ES-I3 (cell line): ENCODE measurements around the gene SYDE1.

Experiments
- H3K36me3 ChIP-seq: 2 replicates; pipeline ENCODE4 v1.6.1; 2013; ENCODE audit warnings: mild to moderate bottlenecking, low read length, control low read depth, moderate library complexity; ENCODE audit not compliant: insufficient read depth
- H3K4me1 ChIP-seq: 2 replicates; pipeline ENCODE4 v1.6.1; 2013; ENCODE audit warnings: mild to moderate bottlenecking, control low read depth, low read length; ENCODE audit not compliant: insufficient read depth
- H3K9ac ChIP-seq: 2 replicates; pipeline ENCODE4 v1.6.1; 2013; ENCODE audit warnings: low read depth, mild to moderate bottlenecking, low read length, moderate library complexity
- H3K9me3 ChIP-seq: 2 replicates; pipeline ENCODE4 v1.6.1; 2013; ENCODE audit warnings: mild to moderate bottlenecking, low read length, moderate library complexity; ENCODE audit not compliant: control insufficient read depth, insufficient read depth

Gene SYDE1

DNA sequence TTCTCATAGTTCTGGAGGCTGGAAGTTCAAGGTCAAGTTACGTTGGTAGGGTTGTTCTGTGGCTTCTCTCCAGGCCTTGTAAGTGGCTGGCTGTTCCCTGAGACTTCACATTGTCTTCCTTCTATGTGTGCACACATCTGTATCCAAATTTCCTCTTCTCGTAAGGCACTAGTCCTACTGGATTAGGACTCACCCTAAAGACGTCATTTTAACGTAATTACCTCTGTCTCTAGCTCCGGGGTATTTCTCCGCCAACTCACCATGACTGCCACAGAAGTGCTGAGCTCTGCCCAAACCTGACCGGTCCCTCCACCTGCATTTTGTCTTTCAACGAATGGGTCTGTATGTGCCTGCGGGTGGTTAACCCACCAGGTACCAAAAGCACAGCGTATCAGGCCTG lies 8.7 kb upstream of the SYDE1 start:
- H3K9ac ChIP-seq: no peak overlapping the region
- no peaks in the 10 kb centered on the region for H3K4me1 ChIP-seq
- H3K9me3 ChIP-seq: peaks cover 4% of the 10 kb centered on the region; the same call in 1 of the 2 replicates
- H3K36me3 ChIP-seq: no peaks in the 10 kb centered on the region

- Histone ChIP-seq H3K9me3 (peaks cover 4% of the 10 kb centered on the region; the same call in 1 of the 2 replicates), H3K9ac (no peak overlapping the region)
These were observed 8.1 kb upstream of the SYDE1 start for GRCh38 chr19:15099017-15099582.

DNA sequence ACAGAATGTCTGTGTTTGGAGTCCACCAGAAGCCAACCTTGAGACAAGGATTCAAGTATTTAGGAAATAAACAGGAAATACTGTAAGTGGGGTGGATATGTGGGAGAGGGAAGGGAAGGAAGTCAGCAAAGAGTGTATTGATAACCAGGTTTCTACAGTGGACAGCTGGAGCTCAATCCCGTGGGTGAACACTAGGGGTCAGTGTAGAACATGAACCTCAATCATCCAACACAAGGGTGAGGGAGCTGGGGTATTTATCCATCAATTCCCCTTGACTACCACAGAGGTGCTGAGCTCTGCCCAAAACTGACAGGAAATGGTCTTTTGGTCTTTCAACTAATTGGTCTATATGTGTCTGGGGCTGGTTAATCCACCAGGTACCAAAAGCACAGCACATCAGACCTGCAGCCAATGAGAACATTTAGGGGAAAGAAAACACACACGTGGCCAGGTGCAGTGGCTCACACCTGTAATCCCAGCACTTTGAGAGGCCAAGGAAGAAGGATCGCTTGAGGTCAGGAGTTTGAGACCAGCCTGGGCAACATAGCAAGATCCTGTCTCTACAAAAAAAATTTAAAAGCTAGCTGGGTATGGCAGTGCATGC lies 5.6 kb upstream of the SYDE1 start:
- Histone ChIP-seq H3K9ac (no peak overlapping the region), H3K4me1 (no peaks in the 10 kb centered on the region), H3K9me3 (peaks cover 4% of the 10 kb centered on the region), H3K36me3 (no peaks in the 10 kb centered on the region)

More at GRCh38 chr19:15099017-15099582, 8.1 kb upstream of the SYDE1 start:
- H3K4me1 ChIP-seq: no peaks in the 10 kb centered on the region
- no peaks in the 10 kb centered on the region for H3K36me3 ChIP-seq

- peaks cover 4% of the 10 kb centered on the region for H3K9me3 ChIP-seq
- no peak overlapping the region for H3K9ac ChIP-seq
- H3K36me3 ChIP-seq: no peaks in the 10 kb centered on the region
- H3K4me1 ChIP-seq: no peaks in the 10 kb centered on the region; the same call in 1 of the 2 replicates
These were observed 3.2 kb upstream of the SYDE1 start for GRCh38 chr19:15104003-15104402.

GRCh38 chr19:15104411-15104810 lies 2.8 kb upstream of the SYDE1 start:
- H3K9ac ChIP-seq: no peak overlapping the region
- H3K36me3 ChIP-seq: no peaks in the 10 kb centered on the region
- no peaks in the 10 kb centered on the region; the same call in 1 of the 2 replicates for H3K4me1 ChIP-seq
- peaks cover 4% of the 10 kb centered on the region for H3K9me3 ChIP-seq

DNA sequence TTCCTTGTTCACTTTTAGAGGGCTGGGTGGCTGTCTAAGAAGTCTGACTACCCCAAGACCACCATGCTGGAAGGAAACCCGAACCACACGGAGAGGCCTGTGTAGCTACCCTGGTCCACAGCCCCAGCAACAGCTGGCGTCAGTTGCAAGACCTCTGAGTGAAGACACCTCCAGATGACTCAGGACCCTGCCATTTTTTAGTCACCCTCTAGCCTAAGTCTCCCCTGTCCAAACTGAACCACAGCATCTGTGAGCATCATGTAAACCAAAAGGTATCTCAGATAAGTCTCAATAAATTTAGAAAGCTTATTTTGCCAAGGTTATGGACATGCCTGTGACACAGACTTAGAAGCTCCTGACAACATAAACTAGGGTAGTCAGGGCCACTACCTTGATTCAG lies 2.2 kb upstream of the SYDE1 start:
- Histone ChIP-seq H3K9ac (no peak overlapping the region), H3K36me3 (no peaks in the 10 kb centered on the region), H3K4me1 (no peaks in the 10 kb centered on the region; the same call in 1 of the 2 replicates)

DNA sequence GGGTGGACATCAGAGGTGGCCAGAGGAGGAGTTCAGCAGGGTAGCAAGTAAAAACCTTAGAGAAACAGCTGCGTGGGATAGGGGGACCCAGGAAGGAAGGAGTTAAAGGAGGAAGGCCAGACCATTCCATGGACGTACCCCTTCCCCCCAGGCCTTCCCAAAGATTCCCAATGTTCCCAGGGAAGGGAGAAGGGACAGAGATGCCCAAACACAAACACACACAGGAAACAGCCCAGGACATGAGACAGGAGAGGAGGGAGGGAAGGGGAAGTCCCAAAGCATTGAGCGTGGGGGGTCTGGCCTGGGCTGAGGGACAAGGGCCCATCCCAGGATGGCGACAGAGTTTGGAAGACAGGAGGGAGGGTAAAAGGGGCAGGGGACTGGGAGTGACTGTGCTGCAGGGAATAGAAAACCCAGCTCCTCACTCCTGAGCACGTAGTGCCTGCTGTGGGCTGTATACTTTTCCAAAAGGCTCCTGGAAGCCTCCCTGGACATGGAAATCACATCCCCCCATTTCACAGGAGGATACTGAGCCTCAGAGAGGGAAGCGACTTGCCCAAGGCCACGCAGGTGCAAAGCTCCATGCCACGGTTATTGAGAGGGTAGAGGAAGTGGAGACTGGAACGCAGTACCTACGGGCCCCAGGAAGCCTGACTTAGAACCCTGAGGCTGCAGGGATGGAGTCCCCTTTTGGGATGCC lies 1.1 kb downstream of the SYDE1 start:
- Histone ChIP-seq H3K4me1 (no peaks in the 10 kb centered on the region; the same call in 1 of the 2 replicates), H3K9me3 (no peaks in the 10 kb centered on the region; the same call in none of the 2 replicates), H3K9ac (peak overlapping the region; percentile 82; the same call in 1 of the 2 replicates), H3K36me3 (peaks cover 12% of the 10 kb centered on the region; the same call in 1 of the 2 replicates)

More for the DNA sequence above, 2.2 kb upstream of the SYDE1 start:
- H3K9me3 ChIP-seq: peaks cover 4% of the 10 kb centered on the region

GRCh38 chr19:15108845-15109767 lies 1.9 kb downstream of the SYDE1 start:
- peaks cover 12% of the 10 kb centered on the region for H3K36me3 ChIP-seq

DNA sequence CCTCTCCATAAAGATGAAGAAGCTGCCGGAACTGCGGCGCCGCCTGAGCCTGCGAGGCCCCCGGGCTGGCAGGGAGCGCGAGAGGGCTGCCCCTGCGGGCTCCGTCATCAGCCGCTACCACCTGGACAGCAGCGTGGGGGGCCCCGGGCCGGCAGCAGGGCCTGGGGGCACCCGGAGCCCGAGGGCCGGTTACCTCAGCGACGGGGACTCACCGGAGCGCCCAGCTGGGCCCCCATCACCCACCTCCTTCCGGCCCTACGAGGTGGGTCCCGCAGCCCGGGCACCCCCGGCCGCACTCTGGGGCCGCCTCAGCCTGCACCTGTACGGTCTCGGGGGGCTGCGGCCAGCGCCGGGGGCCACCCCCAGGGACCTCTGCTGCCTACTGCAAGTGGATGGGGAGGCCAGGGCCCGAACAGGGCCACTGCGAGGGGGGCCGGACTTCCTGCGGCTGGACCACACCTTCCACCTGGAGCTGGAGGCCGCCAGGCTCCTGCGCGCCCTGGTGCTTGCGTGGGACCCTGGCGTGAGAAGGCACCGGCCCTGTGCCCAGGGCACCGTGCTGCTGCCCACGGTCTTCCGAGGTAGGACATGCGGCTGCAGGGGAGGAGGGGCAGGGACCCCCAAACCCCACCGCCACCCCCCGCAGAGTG lies 2.7 kb downstream of the SYDE1 start:
- no peaks in the 10 kb centered on the region; the same call in 1 of the 2 replicates for H3K4me1 ChIP-seq
- peaks cover 12% of the 10 kb centered on the region for H3K36me3 ChIP-seq
- no peak overlapping the region for H3K9ac ChIP-seq
- no peaks in the 10 kb centered on the region; the same call in none of the 2 replicates for H3K9me3 ChIP-seq

More at GRCh38 chr19:15108845-15109767, 1.9 kb downstream of the SYDE1 start:
- Histone ChIP-seq H3K9me3 (no peaks in the 10 kb centered on the region; the same call in none of the 2 replicates), H3K9ac (peak overlapping the region; percentile 82; the same call in 1 of the 2 replicates), H3K4me1 (no peaks in the 10 kb centered on the region; the same call in 1 of the 2 replicates)

GRCh38 chr19:15110418-15110815 lies 3.2 kb downstream of the SYDE1 start:
- Histone ChIP-seq H3K4me1 (no peaks in the 10 kb centered on the region; the same call in 1 of the 2 replicates), H3K9me3 (no peaks in the 10 kb centered on the region; the same call in 1 of the 2 replicates), H3K36me3 (peaks cover 12% of the 10 kb centered on the region), H3K9ac (no peak overlapping the region)

DNA sequence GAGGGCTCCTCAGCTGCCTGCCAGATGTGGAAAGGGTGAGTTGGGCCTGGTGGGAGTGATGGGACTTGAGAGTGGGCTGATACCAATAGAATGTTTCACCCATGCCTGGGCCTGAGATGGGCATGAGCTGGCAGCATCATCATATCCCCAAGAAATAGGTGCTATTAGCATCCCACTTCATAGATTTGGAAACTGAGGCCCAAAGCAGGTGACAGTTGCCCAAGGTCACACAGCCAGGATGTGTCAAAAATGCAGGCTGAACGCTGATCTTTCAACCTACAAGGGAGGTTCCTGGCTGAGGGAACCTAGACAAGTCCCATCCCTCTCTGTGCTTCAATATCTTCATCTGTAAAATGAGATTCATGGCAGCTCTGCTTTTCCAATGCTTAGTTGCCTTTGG lies 4.6 kb downstream of the SYDE1 start:
- no peaks in the 10 kb centered on the region; the same call in 1 of the 2 replicates for H3K9me3 ChIP-seq
- no peaks in the 10 kb centered on the region; the same call in 1 of the 2 replicates for H3K4me1 ChIP-seq
- no peak overlapping the region for H3K9ac ChIP-seq
- H3K36me3 ChIP-seq: peaks cover 12% of the 10 kb centered on the region

GRCh38 chr19:15112385-15112784 lies 5.2 kb downstream of the SYDE1 start:
- H3K4me1 ChIP-seq: no peaks in the 10 kb centered on the region; the same call in 1 of the 2 replicates
- no peak overlapping the region for H3K9ac ChIP-seq
- H3K36me3 ChIP-seq: peaks cover 12% of the 10 kb centered on the region
- no peaks in the 10 kb centered on the region; the same call in 1 of the 2 replicates for H3K9me3 ChIP-seq
